Ishikawa (cell line): ENCODE measurements around the gene EML4.

ENCODE experiments used
- CEBPB ChIP-seq: IDR thresholded peaks from 2 replicates; pipeline ENCODE4 v1.6.1; 2012
- CREB1 ChIP-seq: IDR thresholded peaks from 2 replicates; pipeline ENCODE4 v1.6.1; 2012; ENCODE audit warnings: low read depth
- EGR1 ChIP-seq: IDR thresholded peaks from 2 replicates; pipeline ENCODE4 v1.6.1; 2012
- EP300 ChIP-seq: IDR thresholded peaks from 2 replicates; pipeline ENCODE4 v1.6.1; 2012; ENCODE audit warnings: borderline replicate concordance
- FOXM1 ChIP-seq: IDR thresholded peaks from 2 replicates; pipeline ENCODE4 v1.6.1; 2012; ENCODE audit warnings: low read depth, borderline replicate concordance
- NFIC ChIP-seq: IDR thresholded peaks from 2 replicates; pipeline ENCODE4 v1.6.1; 2012
- RAD21 ChIP-seq: IDR thresholded peaks from 2 replicates; pipeline ENCODE4 v1.6.1; 2012; ENCODE audit warnings: low read depth
- TAF1 ChIP-seq: IDR thresholded peaks from 2 replicates; pipeline ENCODE4 v1.6.1; 2012; ENCODE audit warnings: low read depth, mild to moderate bottlenecking
- TCF12 ChIP-seq: IDR thresholded peaks from 2 replicates; pipeline ENCODE4 v1.6.1; 2012; ENCODE audit warnings: low read depth
- TEAD4 ChIP-seq: IDR thresholded peaks from 2 replicates; pipeline ENCODE4 v1.6.1; 2012
- YY1 ChIP-seq: IDR thresholded peaks from 2 replicates; pipeline ENCODE4 v1.6.1; 2012; ENCODE audit warnings: low read depth
- ZBTB7A ChIP-seq: IDR thresholded peaks from 2 replicates; pipeline ENCODE4 v1.6.1; 2012; ENCODE audit warnings: low read depth
- TF ChIP-seq, protein P1 (sequence below): IDR thresholded peaks from 2 replicates; pipeline ENCODE4 v1.6.1; 2012
- TF ChIP-seq, protein P2 (sequence below): IDR thresholded peaks from 2 replicates; pipeline ENCODE4 v1.6.1; 2012
- TF ChIP-seq, protein P3 (sequence below): IDR thresholded peaks from 2 replicates; pipeline ENCODE4 v1.6.1; 2012; ENCODE audit warnings: low read depth, mild to moderate bottlenecking

EML4 gene

DNA sequence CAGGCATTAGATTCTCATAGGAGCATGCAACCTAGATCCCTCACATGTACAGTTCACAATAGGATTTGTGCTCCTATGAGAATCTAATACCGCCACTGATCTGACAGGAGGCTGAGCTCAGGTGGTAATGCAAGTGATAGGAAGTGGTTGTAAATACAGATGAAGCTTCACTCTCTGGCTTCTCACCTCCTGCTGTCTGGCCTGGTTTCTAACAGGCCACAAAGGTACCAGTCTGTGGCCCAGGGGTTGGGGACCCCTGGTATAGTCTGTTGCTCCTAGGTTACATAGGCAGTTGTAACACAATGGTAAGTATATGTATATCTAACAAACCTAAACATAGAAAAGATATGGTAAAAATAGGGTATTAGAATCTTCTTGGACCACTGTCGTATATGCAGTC is 81.8 kb downstream of the EML4 start:
- TF ChIP-seq NFIC (no peak), RAD21 (no peak), CEBPB (no peak), YY1 (no peak)

DNA sequence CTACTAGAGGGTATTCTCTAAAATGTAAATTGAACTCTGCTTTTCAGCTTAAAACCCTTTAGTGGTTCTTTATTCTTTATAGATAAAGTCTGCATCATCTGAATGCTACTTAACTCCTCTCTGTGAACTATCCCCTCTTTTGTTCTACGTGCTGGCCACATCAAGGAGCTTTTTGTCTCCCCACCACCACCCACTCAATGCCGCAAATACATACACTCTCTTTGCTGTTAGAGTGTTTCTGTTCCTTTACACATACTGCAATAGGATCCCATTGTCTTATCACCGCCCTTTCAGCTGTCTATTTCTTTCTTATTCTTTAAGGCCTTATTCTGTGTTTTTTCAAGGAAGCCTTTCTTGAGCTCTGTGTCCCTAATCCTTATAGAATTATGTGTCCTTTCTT is 83.3 kb downstream of the EML4 start:
- TF ChIP-seq TAF1 (no peak), EGR1 (no peak), RAD21 (no peak), ZBTB7A (no peak), FOXM1 (no peak), EP300 (no peak), YY1 (no peak), CEBPB (no peak), CREB1 (no peak), NFIC (no peak), TEAD4 (no peak), TCF12 (no peak)
- TF ChIP-seq, protein P1, sequence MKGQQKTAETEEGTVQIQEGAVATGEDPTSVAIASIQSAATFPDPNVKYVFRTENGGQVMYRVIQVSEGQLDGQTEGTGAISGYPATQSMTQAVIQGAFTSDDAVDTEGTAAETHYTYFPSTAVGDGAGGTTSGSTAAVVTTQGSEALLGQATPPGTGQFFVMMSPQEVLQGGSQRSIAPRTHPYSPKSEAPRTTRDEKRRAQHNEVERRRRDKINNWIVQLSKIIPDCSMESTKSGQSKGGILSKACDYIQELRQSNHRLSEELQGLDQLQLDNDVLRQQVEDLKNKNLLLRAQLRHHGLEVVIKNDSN = no peak
- TF ChIP-seq, protein P2, sequence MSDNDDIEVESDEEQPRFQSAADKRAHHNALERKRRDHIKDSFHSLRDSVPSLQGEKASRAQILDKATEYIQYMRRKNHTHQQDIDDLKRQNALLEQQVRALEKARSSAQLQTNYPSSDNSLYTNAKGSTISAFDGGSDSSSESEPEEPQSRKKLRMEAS = no peak
- TF ChIP-seq, protein P3, sequence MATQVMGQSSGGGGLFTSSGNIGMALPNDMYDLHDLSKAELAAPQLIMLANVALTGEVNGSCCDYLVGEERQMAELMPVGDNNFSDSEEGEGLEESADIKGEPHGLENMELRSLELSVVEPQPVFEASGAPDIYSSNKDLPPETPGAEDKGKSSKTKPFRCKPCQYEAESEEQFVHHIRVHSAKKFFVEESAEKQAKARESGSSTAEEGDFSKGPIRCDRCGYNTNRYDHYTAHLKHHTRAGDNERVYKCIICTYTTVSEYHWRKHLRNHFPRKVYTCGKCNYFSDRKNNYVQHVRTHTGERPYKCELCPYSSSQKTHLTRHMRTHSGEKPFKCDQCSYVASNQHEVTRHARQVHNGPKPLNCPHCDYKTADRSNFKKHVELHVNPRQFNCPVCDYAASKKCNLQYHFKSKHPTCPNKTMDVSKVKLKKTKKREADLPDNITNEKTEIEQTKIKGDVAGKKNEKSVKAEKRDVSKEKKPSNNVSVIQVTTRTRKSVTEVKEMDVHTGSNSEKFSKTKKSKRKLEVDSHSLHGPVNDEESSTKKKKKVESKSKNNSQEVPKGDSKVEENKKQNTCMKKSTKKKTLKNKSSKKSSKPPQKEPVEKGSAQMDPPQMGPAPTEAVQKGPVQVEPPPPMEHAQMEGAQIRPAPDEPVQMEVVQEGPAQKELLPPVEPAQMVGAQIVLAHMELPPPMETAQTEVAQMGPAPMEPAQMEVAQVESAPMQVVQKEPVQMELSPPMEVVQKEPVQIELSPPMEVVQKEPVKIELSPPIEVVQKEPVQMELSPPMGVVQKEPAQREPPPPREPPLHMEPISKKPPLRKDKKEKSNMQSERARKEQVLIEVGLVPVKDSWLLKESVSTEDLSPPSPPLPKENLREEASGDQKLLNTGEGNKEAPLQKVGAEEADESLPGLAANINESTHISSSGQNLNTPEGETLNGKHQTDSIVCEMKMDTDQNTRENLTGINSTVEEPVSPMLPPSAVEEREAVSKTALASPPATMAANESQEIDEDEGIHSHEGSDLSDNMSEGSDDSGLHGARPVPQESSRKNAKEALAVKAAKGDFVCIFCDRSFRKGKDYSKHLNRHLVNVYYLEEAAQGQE = no peak

DNA sequence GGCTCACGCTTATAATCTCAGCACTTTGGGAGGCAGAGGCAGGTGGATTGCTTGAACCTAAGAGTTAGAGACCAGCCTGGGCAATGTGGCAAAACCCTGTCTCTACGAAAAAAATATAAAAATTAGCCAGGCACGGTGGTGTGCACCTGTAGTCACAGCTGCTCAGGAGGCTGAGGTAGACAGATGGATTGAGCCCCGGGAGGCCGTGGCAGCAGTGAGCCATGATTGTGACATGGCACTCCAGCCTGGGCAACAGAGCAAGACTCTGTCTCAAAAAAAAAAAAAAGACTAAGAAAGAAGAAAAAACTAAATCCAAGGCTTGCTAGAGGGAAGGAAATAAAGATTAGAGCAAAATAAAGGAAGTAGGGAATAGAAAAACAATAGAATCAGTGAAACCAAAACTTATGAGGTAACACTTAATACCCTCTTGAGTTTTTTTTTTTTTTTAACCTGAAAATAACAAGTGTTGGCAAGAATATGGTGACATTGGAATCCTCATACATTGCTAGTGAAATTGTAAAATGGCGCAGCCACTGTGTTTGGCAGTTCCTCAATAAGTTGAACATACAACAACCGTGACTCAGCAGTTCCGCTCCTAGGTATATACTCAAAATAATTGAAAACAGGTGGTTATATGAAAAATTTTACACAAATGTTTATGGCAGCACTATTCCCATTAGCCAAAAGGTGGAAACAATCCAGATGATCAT is 85.2 kb downstream of the EML4 start:
- TF ChIP-seq EGR1 (no peak), RAD21 (no peak), TAF1 (no peak), EP300 (no peak), CEBPB (no peak)

DNA sequence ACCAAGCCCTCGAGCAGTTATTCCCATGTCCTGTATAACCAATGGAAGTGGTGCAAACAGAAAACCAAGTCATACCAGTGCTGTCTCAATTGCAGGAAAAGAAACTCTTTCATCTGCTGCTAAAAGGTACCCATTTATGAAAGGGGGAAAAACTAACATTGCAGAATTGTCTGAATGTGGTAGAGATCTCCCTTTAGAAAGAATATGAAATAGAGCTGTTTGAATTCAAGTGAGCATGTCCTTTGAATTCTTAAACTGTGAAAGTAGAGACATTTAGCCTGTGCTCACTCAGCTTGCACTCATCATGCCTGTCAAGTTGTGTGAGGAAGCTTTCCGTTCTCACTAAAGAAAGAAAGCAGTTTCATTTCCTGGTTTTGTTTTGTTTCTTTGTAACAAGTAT is 87.4 kb downstream of the EML4 start:
- TF ChIP-seq TEAD4 (no peak), RAD21 (no peak), EGR1 (no peak), TCF12 (no peak), CEBPB (no peak), TAF1 (no peak), YY1 (no peak), CREB1 (no peak), EP300 (no peak), FOXM1 (no peak), NFIC (no peak), ZBTB7A (no peak)
- TF ChIP-seq, protein P3 = no peak
- TF ChIP-seq, protein P1 = no peak
- TF ChIP-seq, protein P2 = no peak

DNA sequence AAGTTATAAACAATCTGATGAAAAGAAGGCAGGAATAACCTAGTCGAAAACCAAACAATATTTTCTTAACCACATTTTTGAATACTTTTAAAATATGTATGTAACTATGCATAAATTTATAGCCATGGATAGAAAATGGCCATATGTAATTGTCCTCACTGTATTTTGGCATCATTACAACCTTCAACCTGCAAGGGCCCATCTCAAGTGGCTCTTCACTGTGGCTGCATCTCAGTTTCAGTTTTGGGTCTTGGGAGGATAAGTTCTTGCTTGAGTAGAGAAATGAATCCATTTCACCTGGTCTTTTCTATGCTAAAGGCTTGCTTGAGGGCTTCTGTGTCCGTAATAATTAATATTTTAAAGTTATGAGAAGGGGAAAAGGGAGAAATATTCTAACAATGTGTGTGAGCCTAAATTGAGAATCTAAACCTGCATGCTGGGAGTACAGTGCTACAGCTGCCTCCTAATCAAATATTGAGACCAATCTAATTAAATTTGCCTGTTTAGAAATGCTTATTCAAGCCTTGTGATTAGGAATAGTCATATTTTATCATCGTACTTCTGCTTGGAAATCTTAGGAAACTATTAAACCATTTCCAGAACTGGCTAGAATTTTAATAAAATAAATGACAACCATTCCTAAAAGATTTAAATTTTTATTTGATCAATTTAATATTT is 92.5 kb downstream of the EML4 start:
- TF ChIP-seq FOXM1 (no peak), CEBPB (no peak), YY1 (no peak)
- TF ChIP-seq, protein P1 = no peak

DNA sequence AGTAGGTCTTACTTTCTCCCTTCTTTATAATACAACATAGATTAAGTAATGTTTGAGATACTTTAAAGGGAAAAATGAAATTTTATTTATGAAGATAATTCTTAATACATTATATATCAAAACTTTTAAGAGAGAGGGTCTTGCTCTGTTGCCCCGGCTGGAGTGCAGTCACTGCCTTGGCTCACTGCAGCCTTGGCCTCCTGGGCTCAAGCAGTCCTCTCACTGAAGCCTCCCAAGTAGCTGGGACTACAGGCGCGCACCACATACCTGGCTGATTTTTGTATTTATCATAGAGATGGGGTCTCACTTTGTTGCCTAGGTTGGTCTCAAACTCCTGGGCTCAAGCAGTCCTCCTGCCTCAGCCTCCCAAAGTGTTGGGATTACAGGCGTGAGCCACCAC is 97.1 kb downstream of the EML4 start:
- TF ChIP-seq, protein P2 = no peak
- TF ChIP-seq, protein P3 = no peak
- no peak for TF ChIP-seq CEBPB
